CD4-positive, alpha-beta T cell treated with Interleukin-4 for 1 hour (primary cell): Measurements from ENCODE around the gene GEN1.
A peak's percentile ranks its signal among the peaks of the same experiment; 100 is the strongest.
"Not testable (repeated sequence)": the region's sequence is repeated elsewhere in the genome, so short reads cannot be mapped to it uniquely, and the experiment has no call there.

Experiments
- DNase-seq, 2 donors: peaks; one replicate each; pipeline ENCODE4 v3.0.0-alpha.2; 2020 to 2022

GEN1 gene

DNA sequence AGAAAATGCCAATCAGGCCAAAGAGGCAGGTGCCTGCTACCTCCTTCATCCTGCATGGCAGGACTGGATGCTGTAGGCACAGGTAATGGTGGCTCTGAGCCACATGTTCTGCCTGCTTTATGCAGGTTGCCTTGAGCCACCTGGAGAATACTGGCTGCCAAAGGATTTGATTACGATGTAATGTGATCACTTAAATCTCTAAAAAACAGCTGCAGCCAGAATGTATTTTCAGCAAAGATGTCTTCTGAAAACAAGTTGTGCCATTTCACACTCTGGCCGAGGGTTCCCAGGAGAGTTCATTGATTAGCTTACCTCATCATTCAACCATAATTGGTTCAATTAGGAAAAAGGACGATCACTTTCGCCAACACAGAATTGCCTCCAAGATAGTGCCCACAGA lies 44.4 kb downstream of the GEN1 start:
- no peak for DNase-seq

DNA sequence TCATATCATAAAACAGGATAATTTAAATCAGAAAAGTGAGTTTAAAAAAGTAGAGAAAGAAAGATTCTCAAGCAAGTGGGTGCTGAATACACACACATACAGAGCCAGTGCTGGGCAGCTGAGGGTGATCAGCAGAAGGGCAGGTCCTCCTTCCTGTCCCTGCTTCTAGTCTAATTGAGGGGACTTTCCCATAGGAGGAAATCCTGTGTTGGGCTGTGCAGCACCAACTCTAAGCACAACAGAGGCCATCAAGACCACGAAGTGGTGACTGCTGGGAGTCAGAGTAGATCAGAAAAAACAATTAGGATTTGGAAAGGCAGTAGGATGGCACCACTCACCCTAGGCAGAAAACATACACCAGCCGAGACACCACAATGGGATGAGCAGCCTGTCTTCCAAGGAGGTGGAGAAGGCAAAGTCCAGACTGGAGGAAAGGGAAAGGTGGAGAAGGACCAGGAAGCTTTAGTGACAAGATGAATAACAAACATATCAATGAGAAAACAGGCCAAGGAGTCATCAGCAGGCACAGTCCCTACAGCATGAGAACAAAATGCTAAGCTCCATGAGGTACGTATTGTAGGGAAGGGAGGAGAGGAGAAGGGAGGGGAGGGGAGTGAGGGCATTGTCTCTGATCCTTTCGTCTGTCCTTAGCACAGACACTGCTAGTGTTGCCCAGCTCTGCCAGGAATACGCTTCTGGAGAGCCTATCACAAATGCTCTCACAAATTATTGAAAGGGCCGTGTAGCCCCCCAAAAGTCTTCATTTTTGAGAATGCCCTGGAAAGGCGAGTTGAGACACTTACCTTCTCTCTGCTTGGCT lies 45.6 kb downstream of the GEN1 start:
- no peak for DNase-seq

DNA sequence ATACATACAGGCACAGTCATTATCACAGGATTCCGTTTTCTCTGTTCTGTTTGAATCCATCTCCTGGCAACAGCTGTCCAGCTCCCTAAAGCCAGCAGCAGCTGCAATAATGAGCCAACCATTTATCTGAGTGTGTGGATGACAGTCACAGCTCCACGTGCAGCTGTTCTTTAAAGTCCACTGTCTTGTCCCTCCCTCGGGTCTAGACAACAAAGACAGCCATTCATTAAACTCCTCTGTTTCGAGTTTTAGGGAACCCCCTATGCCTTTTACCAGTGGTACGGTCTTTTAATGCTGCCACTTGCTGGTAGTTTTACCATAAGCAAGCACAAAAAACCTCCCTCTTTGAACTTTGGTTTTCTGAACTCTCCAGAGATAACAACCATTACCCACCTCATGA lies 46.3 kb downstream of the GEN1 start:
- no peak for DNase-seq

DNA sequence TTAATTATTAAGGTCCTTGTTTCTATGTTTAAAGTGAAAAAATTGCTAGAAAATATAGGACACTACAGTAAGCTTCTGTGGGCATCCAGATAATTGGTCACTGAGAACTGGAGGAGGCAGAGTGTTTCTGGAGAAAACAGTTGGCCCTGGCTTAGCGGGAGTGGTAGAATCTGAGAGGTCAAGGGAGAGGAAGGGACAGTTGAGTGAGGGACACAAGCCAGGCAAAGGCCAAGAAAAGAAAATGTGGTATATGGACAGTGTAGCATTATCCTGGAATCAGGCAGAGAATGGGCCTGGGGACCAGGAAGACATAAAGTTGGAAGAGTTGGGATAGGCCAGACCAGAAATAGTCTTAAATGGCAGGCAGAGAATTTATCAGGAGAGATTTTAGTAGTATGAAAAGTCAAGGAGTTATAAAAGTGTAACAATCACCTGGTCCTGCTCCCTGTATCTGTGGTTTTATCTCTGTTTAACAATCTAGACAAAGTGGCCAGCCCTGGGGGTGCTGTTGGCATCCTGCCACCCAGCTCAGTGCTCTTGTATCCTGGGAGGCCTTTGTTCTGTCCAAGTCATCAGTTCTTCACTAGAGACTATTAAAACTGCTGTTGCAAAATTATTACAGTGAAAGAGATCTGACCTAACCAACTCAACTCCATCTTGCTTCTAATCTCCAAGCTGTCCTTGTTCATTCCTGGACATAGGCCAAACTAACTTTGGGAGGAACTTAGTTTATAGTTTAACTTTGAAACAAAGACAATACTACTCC lies 46.9 kb downstream of the GEN1 start:
- no peak for DNase-seq

DNA sequence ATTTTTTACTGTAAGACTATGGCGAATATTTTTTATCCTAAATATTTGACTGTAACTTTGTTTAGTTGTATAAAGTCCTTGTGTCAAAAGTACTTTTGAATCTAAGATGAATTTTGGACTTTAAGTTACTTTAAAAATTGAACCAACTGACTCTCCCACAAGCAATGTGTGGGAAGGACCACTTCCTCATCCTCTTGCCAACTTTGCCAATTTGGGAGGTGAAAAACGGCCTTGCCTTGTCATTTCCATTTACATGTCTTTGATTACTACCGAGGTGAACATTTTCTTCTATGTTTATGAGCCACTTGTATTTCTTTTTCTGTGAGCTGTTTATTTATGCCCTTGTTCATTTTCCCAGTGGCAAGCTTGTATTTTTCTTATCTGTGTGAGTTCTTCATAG lies 49.6 kb downstream of the GEN1 start:
- DNase-seq = no peak

DNA sequence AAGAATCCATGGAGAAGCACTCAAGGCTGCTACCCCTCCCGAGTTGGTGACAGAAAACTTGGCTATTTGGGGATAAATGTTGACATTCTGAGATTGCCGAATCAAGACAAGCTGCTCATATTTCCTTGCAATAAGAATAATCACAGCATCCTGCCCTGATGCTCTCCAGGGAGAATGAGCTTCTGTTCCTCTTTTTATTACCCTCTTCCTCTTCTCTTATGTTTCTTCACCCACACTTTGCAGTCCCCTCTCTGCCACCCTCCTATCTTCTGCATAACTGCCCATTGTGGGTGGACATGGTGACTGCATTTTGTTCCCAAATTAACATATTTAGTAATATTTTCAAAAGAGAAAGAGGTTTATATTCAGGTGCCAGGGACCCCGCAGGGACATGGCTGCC lies 50.4 kb downstream of the GEN1 start:
- DNase-seq = peak in 1 of 2 donors; percentile 31

DNA sequence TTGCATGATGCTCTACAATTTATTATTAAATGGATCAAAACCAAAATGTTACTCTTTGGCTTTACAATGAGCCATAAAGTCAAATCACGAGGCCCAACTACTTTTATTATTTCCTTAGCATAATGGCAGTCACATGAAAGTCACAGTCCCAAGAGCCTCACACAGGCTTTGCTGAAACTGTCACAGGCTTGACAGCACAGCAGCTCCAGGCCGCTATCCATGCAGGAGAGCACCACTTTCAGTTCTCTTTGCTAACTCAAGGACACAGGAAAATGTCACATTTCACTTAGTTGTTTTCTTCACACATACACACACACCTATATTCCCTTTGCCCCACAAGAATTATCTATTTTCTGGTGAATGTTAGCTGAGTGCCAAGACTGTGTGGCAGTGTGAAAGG lies 51.2 kb downstream of the GEN1 start:
- no peak for DNase-seq

DNA sequence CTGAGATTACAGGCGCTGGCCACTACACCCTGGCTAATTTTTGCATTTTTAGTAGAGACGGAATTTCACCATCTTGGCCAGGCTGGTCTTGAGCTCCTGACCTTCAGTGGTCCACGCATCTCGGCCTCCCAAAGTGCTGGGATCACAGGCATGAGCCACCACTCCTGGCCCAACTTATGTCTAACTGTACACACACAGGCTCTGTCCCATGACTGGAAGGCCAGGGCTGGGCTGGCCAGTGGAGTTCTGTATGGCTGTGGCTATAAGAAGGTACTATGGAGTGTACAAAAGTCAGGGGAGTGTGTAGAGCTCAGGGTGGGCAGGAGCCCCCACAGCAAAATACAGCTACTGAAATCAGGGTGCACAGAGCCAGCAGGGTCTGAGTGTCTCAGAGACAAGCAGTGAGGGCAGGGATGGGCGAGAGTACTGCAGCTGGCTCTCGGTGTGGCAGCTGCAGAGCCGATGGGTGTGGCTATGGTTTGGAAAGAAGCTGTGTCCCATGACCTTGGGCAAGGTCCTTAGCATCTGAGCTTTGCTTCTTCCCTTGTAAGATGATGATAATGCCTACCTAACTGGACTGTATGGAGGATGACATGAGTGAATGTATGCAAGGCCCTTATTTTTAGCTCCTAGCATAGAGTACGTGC lies 51.9 kb downstream of the GEN1 start:
- no peak for DNase-seq

DNA sequence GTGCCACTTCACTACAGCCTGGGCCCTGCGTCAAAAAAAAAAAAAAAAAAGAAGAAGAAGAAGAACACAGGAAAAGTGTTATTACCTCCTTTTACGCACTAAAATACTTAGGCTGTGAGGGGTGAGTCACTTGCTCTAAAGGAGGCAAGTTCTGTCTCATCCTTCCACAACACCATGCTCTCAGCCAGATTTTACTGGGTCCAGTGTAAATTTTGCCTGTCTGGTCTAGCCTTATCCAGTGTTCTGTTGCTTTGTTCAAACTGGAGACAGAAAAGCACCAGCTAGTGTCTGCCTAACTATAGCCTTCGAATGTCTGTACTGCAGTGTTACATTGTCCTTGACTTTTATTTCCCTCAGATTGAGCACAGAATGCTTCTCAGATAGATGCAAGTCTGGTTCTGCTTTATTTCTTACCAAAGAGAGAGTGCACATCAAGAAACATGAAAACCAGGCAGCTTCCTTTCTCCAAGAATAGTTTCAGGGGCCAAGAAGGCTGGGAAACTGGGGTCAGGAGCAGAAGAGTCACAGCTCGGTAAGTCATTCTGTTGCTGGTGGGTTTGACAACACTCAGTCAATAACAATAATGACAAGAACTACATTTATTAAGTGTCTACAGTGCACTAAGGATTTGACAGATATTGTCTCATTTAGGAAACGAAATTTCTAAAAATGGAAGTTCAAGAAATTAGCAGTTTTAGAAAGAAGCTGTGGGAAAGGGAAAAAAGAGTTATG lies 59.2 kb downstream of the GEN1 start:
- no peak for DNase-seq

DNA sequence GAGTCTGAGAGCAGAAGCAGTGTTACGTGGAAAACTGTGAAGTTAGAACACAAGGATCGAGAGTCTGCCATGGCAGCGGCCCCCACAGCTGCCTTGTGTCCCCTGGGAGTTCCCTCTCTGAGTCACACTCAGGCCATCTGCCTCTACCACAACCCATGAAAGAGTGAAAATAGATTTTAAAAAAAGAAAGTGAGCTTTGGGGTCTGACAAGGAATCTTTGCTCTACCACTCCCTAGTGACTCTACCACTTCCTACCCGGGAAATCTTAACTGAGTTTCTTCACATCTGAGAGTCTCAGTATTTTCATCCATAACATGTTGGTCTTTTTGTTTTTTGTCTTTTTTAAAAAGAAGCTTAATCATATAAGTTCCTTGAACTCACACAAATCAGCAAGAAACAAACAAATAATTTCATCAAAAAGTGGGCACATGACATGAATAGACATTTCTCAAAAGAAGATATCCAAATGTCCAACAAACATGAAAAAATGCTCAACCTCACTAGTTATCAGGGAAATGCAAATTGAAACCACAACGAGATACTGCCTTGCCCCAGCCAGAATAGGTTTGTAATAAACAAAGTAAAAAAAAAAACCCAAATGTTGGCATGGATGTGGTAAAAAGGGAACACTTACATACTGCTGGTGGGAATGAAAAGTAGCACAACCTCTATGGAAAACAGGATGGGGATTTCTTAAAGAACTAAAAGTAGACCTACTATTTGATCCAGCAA lies 60.0 kb downstream of the GEN1 start:
- DNase-seq = peak in 1 of 2 donors; percentile 53

DNA sequence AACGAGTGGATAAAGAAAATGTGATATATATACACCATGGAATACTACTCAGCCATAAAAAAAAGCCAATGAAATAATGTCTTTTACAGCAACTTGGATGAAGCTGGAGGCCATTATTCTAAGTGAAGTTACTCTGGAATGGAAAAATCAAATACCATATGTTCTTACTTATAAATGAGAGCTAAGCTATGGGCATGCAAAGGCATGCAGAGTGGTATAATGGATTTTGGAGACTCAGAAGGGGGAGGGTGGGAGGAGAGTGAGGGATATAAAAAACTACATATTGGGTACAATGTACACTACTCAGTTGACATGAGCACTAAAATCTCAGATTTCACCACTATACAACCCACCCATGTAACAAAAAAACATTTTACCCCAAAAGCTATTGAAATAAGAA lies 60.7 kb downstream of the GEN1 start:
- DNase-seq = no peak

DNA sequence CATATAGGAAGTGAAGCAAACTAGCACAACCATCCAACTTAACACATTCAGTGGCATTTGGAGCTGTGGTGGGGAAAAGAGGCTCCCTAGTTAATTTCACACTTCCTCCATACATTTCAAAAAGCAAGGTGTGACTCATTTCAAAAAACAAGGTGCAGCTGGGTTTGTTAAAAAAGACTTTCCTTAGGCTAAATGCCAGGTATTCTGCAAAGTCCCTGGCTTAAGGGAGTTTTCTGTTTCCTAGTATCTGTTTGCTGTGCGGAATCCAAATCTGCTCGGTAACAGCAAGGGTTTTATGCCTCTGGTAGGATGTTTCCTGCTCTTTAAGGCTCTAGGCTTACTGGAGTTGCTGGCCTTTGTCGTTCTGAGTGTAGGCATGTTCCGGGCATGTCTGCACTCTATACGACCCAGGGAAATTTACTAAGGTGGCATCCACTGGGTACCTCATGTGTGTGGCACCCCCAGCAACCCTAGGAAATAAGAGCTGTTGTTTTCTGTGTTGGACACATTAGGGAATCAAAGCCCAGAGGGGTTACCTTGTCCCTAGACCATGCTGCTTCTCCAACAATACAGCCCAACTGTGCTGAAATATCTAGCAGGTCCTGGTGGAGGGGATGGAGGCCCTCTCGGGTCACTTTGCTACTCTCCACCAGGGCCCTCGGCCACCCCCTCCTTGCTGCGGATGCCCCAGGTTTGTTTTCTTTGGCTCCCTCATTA lies 61.7 kb downstream of the GEN1 start:
- no peak for DNase-seq

DNA sequence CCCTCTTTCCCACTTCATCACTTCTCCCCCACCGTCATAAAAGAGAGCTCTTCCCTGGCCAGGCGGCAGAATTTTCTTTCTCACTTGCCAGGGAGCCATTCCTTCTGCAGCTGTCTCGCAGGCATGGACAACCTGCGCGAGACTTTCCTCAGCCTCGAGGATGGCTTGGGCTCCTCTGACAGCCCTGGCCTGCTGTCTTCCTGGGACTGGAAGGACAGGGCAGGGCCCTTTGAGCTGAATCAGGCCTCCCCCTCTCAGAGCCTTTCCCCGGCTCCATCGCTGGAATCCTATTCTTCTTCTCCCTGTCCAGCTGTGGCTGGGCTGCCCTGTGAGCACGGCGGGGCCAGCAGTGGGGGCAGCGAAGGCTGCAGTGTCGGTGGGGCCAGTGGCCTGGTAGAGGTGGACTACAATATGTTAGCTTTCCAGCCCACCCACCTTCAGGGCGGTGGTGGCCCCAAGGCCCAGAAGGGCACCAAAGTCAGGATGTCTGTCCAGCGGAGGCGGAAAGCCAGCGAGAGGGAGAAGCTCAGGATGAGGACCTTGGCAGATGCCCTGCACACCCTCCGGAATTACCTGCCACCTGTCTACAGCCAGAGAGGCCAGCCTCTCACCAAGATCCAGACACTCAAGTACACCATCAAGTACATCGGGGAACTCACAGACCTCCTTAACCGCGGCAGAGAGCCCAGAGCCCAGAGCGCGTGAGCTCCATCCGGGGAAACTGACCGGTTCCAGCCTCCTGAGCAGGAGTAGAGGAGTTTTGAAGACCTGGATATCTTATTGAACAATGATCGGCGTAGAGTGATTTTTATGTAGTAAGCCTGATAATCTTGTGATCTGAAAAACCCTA lies 62.7 kb downstream of the GEN1 start, which contains the start of gene MSGN1:
MSGN1 (plus strand) TSS at position 65 of the 850 bp plus-strand sequence; CDS start at position 124, 59 bp downstream.
- no peak for DNase-seq

DNA sequence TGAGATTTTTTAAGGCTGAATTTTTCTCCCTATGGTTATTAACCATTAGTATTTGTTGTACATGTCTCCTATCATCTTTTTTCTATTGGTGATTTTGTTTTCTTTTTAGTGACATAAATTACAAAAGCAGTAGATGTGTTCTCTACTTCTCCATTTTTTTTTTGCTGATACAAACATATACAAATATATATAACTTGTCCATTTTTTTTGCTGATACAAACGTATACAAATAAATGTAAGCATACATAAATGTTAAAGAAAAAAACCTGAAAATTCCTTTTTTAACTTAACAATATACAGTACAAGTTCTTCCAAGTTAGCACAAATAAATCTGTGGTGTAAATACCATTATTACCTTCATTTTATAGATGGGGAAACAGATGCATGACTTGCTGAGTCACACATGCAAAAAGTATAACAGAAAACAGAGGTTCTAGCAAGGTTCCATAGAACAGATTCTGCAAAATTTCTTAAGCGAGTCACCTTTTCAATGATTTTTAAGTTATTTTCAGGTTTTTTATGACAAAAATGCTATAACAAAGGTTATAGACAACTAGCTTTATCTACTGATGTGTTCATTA lies 64.4 kb downstream of the GEN1 start:
- DNase-seq = no peak

DNA sequence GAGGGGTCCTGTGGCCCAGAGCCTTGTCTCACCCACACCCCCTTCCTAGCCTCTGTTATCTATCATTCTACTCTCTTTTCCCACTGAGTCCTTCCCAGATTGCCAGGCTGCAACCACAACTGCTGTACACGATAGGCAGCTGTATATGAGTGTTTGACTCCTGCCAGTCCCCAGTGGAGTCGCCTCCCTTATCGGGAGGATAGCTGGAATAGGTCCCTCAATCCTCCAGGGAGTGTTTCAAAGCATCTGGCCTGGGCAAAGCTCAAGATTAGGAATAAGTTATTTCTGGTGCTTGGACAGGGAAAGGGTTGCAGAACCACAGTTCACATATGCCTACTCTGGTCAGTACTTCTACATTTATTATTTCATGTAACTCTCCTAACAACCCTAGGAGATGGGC lies 67.1 kb downstream of the GEN1 start:
- no peak for DNase-seq

DNA sequence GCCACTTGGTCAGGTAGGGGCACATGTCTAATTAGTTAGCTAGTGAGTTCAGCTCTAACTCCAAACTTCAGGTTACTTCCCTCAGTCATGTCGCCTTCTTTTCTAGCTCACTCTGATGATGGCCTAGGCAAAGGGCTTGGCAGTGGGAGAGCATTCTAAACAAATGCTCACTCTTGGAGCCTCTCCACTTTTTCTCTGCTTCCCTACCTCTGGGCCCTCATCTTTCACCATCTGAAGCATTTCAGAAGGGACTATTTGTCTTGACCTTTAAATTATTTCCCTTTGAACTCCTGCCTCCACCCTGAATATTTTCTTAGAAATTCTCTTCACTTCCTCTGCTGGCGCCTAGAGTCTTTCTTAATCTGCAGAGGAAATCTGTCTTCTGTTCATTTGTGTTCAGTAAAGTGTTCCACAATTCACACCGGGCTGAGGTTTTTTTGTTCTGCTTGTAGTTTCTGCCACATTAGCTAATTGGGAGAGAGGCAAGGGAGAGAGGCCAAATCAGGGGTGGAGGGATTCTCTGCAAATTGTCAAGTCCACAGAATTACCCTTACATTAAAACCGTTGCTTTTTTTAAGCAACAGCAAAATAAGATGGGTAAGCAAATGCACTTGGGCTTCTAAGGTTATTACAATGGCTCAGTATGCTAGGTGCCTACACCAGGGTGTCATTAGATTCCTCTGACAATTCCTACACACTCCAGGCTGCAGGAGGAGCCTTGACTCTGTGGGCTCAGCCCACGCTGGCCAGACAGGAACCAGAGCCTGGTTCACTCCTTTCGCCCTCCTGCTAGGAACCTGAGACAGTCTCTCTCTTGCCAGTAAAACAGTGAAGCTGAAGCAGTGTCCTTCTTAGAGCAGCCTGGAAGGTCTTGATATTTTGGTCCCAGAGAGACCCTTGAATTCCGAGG lies 67.9 kb downstream of the GEN1 start:
- no peak for DNase-seq

DNA sequence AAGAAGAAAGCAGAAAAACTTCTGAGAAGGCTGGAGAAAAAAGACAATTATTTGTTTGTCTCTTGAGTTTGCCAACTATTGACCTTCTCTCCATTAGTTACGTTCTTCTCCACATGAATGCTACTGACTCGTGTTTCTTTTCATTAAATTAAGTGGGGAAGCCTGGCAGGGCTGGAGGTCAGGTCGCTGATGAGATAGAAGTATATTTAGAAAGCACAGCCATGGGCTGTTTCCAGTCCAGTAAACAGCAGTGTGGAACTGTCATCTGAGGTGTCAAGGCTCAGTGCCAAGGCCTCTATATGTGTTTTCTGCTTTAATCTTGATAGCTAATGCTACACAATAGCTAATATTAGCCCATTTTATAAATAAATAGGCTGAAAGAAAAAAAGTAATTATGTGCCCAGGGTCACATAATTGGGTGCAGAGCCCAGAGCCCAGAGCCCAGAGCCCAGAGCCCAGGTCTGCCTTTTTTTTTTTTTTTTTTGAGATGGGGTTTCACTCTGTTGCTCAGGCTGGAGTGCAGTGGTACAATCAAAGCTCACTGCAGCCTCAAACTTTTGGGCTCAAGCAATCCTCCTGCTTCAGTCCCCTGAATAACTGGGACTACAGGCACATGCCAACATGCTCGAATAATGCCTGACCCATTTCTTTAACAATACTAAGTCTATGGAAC lies 68.6 kb downstream of the GEN1 start:
- DNase-seq = no peak

DNA sequence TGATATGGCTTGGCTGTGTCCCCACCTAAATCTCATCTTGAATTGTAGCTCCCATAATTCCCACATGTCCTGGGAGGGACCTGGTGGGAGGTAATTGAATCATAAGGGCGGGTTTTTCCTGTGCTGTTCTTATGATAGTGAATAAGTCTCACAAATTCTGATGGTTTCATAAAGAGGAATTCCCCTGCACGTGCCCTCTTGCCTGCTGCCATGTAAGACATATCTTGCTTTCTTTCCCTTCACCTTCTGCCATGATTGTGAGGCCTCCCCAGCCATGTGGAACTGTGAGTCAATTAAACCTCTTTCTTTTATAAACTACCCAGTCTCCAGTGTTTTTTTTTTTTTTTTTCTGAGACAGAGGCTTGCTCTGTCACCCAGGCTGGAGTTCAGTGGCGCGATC lies 69.7 kb downstream of the GEN1 start:
- not testable (repeated sequence) for DNase-seq

DNA sequence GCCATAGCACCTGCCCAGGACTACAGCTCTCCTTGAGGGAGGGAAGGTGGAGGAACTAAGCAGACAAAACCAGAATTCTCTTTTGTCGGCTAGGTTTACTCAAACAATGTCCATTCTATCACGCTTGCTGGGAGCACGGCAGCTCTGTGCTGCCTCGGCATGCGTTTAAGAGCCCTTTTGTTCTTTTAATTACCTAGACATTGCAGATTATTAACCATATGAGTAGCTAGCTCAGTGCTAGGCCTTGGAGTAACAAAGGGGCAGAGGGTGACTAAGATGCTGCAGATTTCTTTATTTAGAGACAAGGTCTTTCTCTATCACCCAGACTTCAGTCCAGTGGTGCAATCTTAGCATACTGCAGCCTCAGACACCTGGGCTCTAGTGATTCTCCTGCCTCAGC lies 73.4 kb downstream of the GEN1 start:
- DNase-seq = no peak
